Spleen (tissue), 7 donors: ENCODE data around the gene PAEP.

Source experiments
- POLR2A ChIP-seq, 3 donors: fragments of 450-650 bp; IDR thresholded peaks; one replicate each; pipeline ENCODE4 v1.5.1; 2017; ENCODE audit warnings: antibody characterized with exemption in 3 of 3, mild to moderate bottlenecking in 1 of 3
- POLR2AphosphoS5 ChIP-seq, 3 donors: sonication (generic); formaldehyde crosslinking; IDR thresholded peaks; one replicate each; pipeline ENCODE4 v1.5.1; 2017; ENCODE audit warnings: antibody characterized with exemption in 3 of 3
- TF ChIP-seq, protein P1 (sequence below), 11 experiments: fragments of 200-600 bp in 7 of 11; fragments of 450-650 bp in 4 of 11; sonication (generic) in 4 of 11; IDR thresholded peaks in 8 of 11; conservative IDR thresholded peaks in 3 of 11; 1 replicate in 7 of 11; 2 replicates in 4 of 11; pipeline versions ENCODE4 v1.4.0 to v1.8.0; 2016 to 2021; ENCODE audit warnings: antibody characterized with exemption in 11 of 11, inconsistent platforms in 4 of 11, mild to moderate bottlenecking in 1 of 11
- donor health status: DM: no; HTN: no; CAD: no; lungs with moderate emphysema.
- donor health status: DM: no; HTN: no; CAD: no.
- donor health status: DM: no; HTN: no; CAD: no.

DNA sequence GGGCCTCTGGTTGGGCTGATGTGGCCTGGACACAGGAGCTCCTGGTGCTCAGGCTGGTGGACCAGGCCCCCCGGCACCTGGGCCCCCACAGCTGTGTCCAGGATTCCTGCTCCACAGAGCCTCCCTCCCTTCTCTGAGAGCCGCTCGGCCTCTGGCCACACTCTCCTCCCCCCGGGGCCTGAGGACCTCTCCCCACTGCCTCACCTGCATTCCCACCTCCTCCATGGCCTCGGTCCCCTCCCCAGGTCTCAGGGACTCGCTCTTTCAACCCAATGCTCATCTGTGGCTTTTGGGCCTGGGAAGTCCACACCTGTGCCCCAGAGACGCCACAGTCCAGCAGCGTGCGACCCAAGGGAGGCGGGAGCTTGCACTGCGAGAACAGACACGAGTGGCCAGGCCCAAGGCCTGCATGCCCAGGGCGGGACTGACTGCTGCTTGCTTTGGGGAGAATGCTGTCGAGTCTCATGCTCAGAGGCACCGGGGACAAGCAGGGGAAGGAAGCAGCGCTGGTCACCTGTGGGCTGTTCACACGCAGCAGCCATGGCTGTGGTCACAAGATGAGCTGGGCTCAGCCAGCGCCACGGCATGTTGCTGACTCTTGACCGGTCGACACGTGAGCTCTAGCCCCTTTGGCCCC, 14.6 kb downstream of the PAEP start:
- TF ChIP-seq, protein P1, sequence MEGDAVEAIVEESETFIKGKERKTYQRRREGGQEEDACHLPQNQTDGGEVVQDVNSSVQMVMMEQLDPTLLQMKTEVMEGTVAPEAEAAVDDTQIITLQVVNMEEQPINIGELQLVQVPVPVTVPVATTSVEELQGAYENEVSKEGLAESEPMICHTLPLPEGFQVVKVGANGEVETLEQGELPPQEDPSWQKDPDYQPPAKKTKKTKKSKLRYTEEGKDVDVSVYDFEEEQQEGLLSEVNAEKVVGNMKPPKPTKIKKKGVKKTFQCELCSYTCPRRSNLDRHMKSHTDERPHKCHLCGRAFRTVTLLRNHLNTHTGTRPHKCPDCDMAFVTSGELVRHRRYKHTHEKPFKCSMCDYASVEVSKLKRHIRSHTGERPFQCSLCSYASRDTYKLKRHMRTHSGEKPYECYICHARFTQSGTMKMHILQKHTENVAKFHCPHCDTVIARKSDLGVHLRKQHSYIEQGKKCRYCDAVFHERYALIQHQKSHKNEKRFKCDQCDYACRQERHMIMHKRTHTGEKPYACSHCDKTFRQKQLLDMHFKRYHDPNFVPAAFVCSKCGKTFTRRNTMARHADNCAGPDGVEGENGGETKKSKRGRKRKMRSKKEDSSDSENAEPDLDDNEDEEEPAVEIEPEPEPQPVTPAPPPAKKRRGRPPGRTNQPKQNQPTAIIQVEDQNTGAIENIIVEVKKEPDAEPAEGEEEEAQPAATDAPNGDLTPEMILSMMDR (IDR thresholded peaks at IDR 0.05 in 8 of 11, conservative IDR thresholded peaks at IDR 0.05 in 3 of 11), result no peak
- TF ChIP-seq POLR2A (IDR thresholded peaks at IDR 0.05) (no peak), POLR2AphosphoS5 (IDR thresholded peaks at IDR 0.05) (no peak)
